Psoas muscle (tissue), 8 donors: ENCODE measurements around the gene NHLRC3. TPM values are rescaled to one million over a fixed set of nuclear protein-coding genes. Genes with fewer than 3 reads are reported as not detected.

Experiments used
- ATAC-seq, 4 donors: fragments of 200-7000 bp; cut with Tn5 transposase; one replicate each; pipeline ENCODE4 v1.9.1; 2020; ENCODE audit warnings: moderate library complexity in 3 of 4, mild to moderate bottlenecking in 2 of 4
- DNase-seq, 2 donors: peaks; one replicate each; pipeline ENCODE4 v3.0.0-alpha.2; 2020
- H3K27ac ChIP-seq: fragments of 200-600 bp; one replicate; pipeline ENCODE4 v1.8.0; 2022
- H3K27me3 ChIP-seq, 3 donors: fragments of 200-600 bp in 1 of 3; one replicate each; pipeline versions ENCODE4 v1.6.1 to v1.8.0; 2013 to 2022; ENCODE audit warnings: low read length in 2 of 3, mild to moderate bottlenecking in 2 of 3, moderate library complexity in 1 of 3; ENCODE audit not compliant: insufficient read depth in 3 of 3
- H3K36me3 ChIP-seq, 2 donors: fragments of 200-600 bp in 1 of 2; one replicate each; pipeline versions ENCODE4 v1.6.1 to v1.8.0; 2013 to 2022; ENCODE audit warnings: low read depth in 1 of 2, mild to moderate bottlenecking in 1 of 2, moderate library complexity in 1 of 2; ENCODE audit not compliant: insufficient read depth in 1 of 2
- H3K4me1 ChIP-seq: fragments of 200-600 bp; one replicate; pipeline ENCODE4 v1.8.0; 2022
- H3K4me3 ChIP-seq: fragments of 200-600 bp; one replicate; pipeline ENCODE4 v1.8.0; 2022; ENCODE audit warnings: mild to moderate bottlenecking
- H3K9me3 ChIP-seq: fragments of 200-600 bp; one replicate; pipeline ENCODE4 v1.8.0; 2022
- CTCF ChIP-seq: fragments of 200-600 bp; IDR thresholded peaks from one replicate; pipeline ENCODE4 v1.8.0; 2022; ENCODE audit warnings: antibody characterized with exemption
- WGBS, 3 donors: extraction: QIAGEN DNeasy Blood & Tissue Kit; methylation state at CpG; one replicate each; pipeline versions ENCODE4 v1.1.6 to v1.1.7; 2013; 5-methylcytosine and 5-hydroxymethylcytosine counted together
- intact Hi-C, 2 donors: fragments of 100-400 bp; cut with DNase I; formaldehyde crosslinking; loops; one replicate each; pipeline versions ENCODE4 v1.11.0 to v1.14.2; 2022
- polyA plus RNA-seq, 3 donors: library from polyadenylated mRNA; stranded (reverse); fragments of 200-250 nt; gene quantifications; one replicate each; pipeline ENCODE4 v1.2.3, GENCODE V29; 2013
- total RNA-seq, 4 donors: library from RNA; stranded (reverse); fragmentation: NEBNext Ultra II Directional in 2 of 4; extraction: Animal tissue kit (Norgen Biotek cat#: 25700) in 2 of 4; gene quantifications; one replicate each; pipeline versions ENCODE4 v1.2.1 to v1.2.4, GENCODE V29; 2021 to 2023
- donor health status: healthy with polysubstance abuse.
- donor health status: DM: no; HTN: no; CAD: no; lungs with moderate emphysema.
- donor health status: Bipolar disorder and iron deficiency.
- donor health status: healthy.
- donor health status: DM: yes; HTN: yes; CAD: no.
- donor health status: DM: no; HTN: no; CAD: no.
- donor health status: DM: no; HTN: no; CAD: no.
- donor health status: DM: yes; HTN: yes; CAD: no.

Gene NHLRC3
- total and polyA plus RNA-seq, 7 donors, result 3.4 to 10.1 (median 8.0) TPM

DNA sequence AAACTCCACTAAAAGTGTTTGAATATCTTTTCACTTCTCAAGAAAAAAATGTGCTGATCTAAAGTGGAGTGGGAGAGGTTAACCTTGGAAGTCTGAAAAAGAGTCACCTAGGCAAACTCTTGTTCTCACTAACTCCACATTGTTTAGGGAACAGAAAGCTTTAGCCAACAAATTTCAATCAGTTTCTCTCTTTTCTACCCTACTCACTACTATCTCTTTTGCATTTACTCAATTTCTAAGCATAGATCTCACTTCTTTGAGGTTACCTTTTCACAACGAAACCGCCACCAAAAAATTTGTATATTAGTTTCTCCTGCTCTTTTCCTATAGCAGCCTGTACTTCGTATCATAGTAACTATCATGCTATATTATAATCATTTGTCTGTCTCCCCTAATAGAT lies 6.3 kb downstream of the NHLRC3 start:
- intact Hi-C loops, result no loop called here
- H3K27me3 ChIP-seq, result no peaks in the 10 kb centered on the region
- H3K27ac ChIP-seq, result no peak overlapping the region
- no peak for ATAC-seq
- H3K36me3 ChIP-seq, result peaks cover 2 to 61% of the 10 kb centered on the region in 2 donors
- H3K4me1 ChIP-seq, result peaks cover under 1% of the 10 kb centered on the region
- 96 to 97% (median 96%) methylated on average over 3 of the region's 3 CpGs for WGBS, 3 donors
- H3K4me3 ChIP-seq, result no peak overlapping the region
- H3K9me3 ChIP-seq, result no peaks in the 10 kb centered on the region
- no peak for TF ChIP-seq CTCF
- no peak for DNase-seq

GRCh38 chr13:39047560-39047959 lies 9.3 kb downstream of the NHLRC3 start:
- Histone ChIP-seq H3K27me3 (no peaks in the 10 kb centered on the region), H3K4me3 (no peak overlapping the region), H3K36me3 (peaks cover 2 to 47% of the 10 kb centered on the region in 2 donors), H3K9me3 (no peaks in the 10 kb centered on the region), H3K27ac (no peak overlapping the region), H3K4me1 (no peaks in the 10 kb centered on the region)
- no peak for DNase-seq
- WGBS, 3 donors, result 30 to 38% (median 36%) methylated on average over 2 of the region's 2 CpGs
- no peak for TF ChIP-seq CTCF
- ATAC-seq, result no peak
- intact Hi-C loops, result loop anchor here in 1 of 2 donors (5.0 kb wide), 1 partner anchor 625 kb away; no protein-coding TSS in a partner anchor

- H3K4me1 ChIP-seq, result no peaks in the 10 kb centered on the region
- ATAC-seq, result no peak
- no peak overlapping the region for H3K4me3 ChIP-seq
- DNase-seq, result no peak
- no peaks in the 10 kb centered on the region for H3K9me3 ChIP-seq
- intact Hi-C loops, result loop anchor here in 1 of 2 donors (5.0 kb wide), 1 partner anchor 623 kb away; no protein-coding TSS in a partner anchor
- no peaks in the 10 kb centered on the region for H3K27me3 ChIP-seq
- H3K27ac ChIP-seq, result no peak overlapping the region
- no peak for TF ChIP-seq CTCF
- H3K36me3 ChIP-seq, result peaks cover 2 to 43% of the 10 kb centered on the region in 2 donors
These were observed 10.6 kb downstream of the NHLRC3 start for GRCh38 chr13:39048806-39049205.

DNA sequence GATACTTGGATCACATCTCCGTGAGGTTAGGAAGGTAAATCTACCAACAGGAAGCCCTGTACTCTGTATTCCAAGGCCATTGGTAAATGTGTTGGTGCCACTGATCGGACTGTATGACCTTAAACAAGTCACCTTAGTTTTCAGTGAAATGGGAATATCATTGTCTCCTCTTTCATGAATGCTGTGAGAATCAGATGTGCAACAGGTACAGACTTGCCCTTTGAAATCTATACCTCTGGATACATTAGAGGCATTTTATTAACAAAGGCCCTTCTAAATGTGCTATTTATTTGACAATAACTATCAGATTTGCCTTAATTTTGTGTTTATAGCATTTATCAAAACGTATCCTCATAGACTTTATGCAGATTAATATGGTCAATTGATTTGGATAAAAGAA lies 11.0 kb downstream of the NHLRC3 start:
- ATAC-seq (no peak), DNase-seq (no peak)
- no peak overlapping the region for H3K27ac ChIP-seq
- no peaks in the 10 kb centered on the region for H3K9me3 ChIP-seq
- intact Hi-C loops, result loop anchor here in 1 of 2 donors (5.0 kb wide), 1 partner anchor 623 kb away; no protein-coding TSS in a partner anchor
- WGBS, 3 donors, result 88 to 98% (median 89%) methylated on average over 3 of the region's 3 CpGs
- H3K4me1 ChIP-seq, result no peaks in the 10 kb centered on the region
- no peak for TF ChIP-seq CTCF
- H3K36me3 ChIP-seq, result peaks cover 2 to 41% of the 10 kb centered on the region in 2 donors
- no peaks in the 10 kb centered on the region for H3K27me3 ChIP-seq
- H3K4me3 ChIP-seq, result no peak overlapping the region

DNA sequence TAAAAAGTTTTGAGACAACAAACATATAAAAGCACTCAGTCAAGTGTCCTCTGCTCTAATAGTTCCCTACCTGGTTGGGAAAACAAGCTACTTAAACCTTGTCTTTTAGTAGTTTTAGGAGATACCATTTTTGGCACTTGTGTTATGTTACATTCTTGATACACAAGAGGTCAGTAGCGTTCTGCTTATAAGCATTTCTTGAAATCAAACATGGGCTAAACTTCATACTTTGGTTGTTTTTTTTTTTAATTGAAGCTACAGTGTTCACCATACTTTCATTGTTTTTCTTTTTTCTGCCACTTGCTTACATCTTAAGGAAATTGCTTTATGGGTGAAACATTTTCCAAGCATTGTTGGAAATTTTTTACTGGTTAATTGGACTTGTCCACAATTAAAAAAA lies 12.9 kb downstream of the NHLRC3 start:
- Histone ChIP-seq H3K36me3 (peaks cover 2 to 30% of the 10 kb centered on the region in 2 donors), H3K27me3 (no peaks in the 10 kb centered on the region), H3K4me3 (no peak overlapping the region), H3K4me1 (no peaks in the 10 kb centered on the region), H3K27ac (no peak overlapping the region), H3K9me3 (no peaks in the 10 kb centered on the region)
- intact Hi-C loops, result loop anchor here (2.0 to 5.0 kb wide), 2 partner anchors 562 to 566 kb away; no protein-coding TSS in a partner anchor
- peak; percentile 43 for TF ChIP-seq CTCF
- WGBS, 3 donors, result 40 to 46% (median 40%) methylated on average over 1 of the region's 1 CpG
- ATAC-seq (no peak), DNase-seq (no peak)
